Measurements from ENCODE around the gene UFD1.

The UFD1 gene

GRCh38 chr22:19401483-19401882 lies 77.5 kb downstream of the UFD1 start:
- ATAC-seq (ENCODE audit: low read depth) = no peak
- no peak for TF ChIP-seq CTCF (IDR thresholded peaks at IDR 0.05; ENCODE audit: poor library complexity, severe bottlenecking)
- no peak for DNase-seq (ENCODE audit: low spot score)
- no peaks in the 10 kb centered on the region for H3K27me3 ChIP-seq (ENCODE audit: insufficient read depth, poor library complexity, severe bottlenecking)
- peaks cover 64% of the 10 kb centered on the region for H3K36me3 ChIP-seq (ENCODE audit: low read depth)
- no peak overlapping the region for H3K4me3 ChIP-seq (ENCODE audit: severe bottlenecking)
- no peak overlapping the region for H3K27ac ChIP-seq (ENCODE audit: poor library complexity, severe bottlenecking)
- H3K9me3 ChIP-seq (ENCODE audit: severe bottlenecking) = no peaks in the 10 kb centered on the region
- no peaks in the 10 kb centered on the region for H3K4me1 ChIP-seq (ENCODE audit: insufficient read depth, poor library complexity, severe bottlenecking)

GRCh38 chr22:19400881-19401280 lies 78.1 kb downstream of the UFD1 start:
- no peak overlapping the region for H3K4me3 ChIP-seq (ENCODE audit: severe bottlenecking)
- no peak for ATAC-seq (ENCODE audit: low read depth)
- H3K36me3 ChIP-seq (ENCODE audit: low read depth) = peaks cover 64% of the 10 kb centered on the region
- no peaks in the 10 kb centered on the region for H3K27me3 ChIP-seq (ENCODE audit: insufficient read depth, poor library complexity, severe bottlenecking)
- DNase-seq (ENCODE audit: low spot score) = no peak
- no peaks in the 10 kb centered on the region for H3K9me3 ChIP-seq (ENCODE audit: severe bottlenecking)
- no peak for TF ChIP-seq CTCF (IDR thresholded peaks at IDR 0.05; ENCODE audit: poor library complexity, severe bottlenecking)
- no peak overlapping the region for H3K27ac ChIP-seq (ENCODE audit: poor library complexity, severe bottlenecking)
- H3K4me1 ChIP-seq (ENCODE audit: insufficient read depth, poor library complexity, severe bottlenecking) = no peaks in the 10 kb centered on the region

All from RWPE2 (cell line).